Spleen (tissue), 11 donors: ENCODE results near the gene TNPO3. TPM values are rescaled to one million over a fixed set of nuclear protein-coding genes. Genes with fewer than 3 reads are reported as not detected.

Source experiments
- DNase-seq: peaks from one replicate; pipeline ENCODE4 v3.0.0-alpha.2; 2020
- H3K27ac ChIP-seq, 8 donors: fragments of 200-600 bp; sonication (generic) in 7 of 8; 1 replicate in 4 of 8; 2 replicates in 4 of 8; pipeline versions ENCODE4 v1.5.0 to v1.8.0; 2016 to 2021; ENCODE audit warnings: inconsistent platforms in 4 of 8, mild to moderate bottlenecking in 4 of 8, moderate library complexity in 1 of 8
- H3K27me3 ChIP-seq, 7 donors: fragments of 200-600 bp; sonication (generic) in 6 of 7; replicated peaks in 1 of 7; 1 replicate in 4 of 7; 2 replicates in 3 of 7; pipeline versions ENCODE4 v1.5.0 to v1.8.0; 2016 to 2021; ENCODE audit warnings: inconsistent platforms in 3 of 7, mild to moderate bottlenecking in 1 of 7
- H3K36me3 ChIP-seq, 6 donors: fragments of 200-600 bp; sonication (generic) in 5 of 6; 1 replicate in 4 of 6; 2 replicates in 2 of 6; pipeline versions ENCODE4 v1.5.0 to v1.8.0; 2016 to 2021; ENCODE audit warnings: inconsistent platforms in 2 of 6
- H3K4me1 ChIP-seq, 6 donors: fragments of 200-600 bp; sonication (generic) in 5 of 6; 1 replicate in 3 of 6; 2 replicates in 3 of 6; pipeline versions ENCODE4 v1.5.0 to v1.8.0; 2016 to 2021; ENCODE audit warnings: inconsistent platforms in 3 of 6
- H3K4me3 ChIP-seq, 8 donors: fragments of 200-600 bp; sonication (generic) in 7 of 8; 1 replicate in 4 of 8; 2 replicates in 4 of 8; pipeline versions ENCODE4 v1.5.0 to v1.8.0; 2016 to 2021; ENCODE audit warnings: inconsistent platforms in 4 of 8, mild to moderate bottlenecking in 4 of 8, moderate library complexity in 2 of 8
- H3K9me3 ChIP-seq, 8 donors: fragments of 200-600 bp; sonication (generic) in 7 of 8; 1 replicate in 4 of 8; 2 replicates in 4 of 8; pipeline versions ENCODE4 v1.5.0 to v1.8.0; 2016 to 2021; ENCODE audit warnings: inconsistent platforms in 4 of 8
- POLR2A ChIP-seq, 3 donors: fragments of 450-650 bp; IDR thresholded peaks; one replicate each; pipeline ENCODE4 v1.5.1; 2017; ENCODE audit warnings: antibody characterized with exemption in 3 of 3, mild to moderate bottlenecking in 1 of 3
- POLR2AphosphoS5 ChIP-seq, 3 donors: sonication (generic); formaldehyde crosslinking; IDR thresholded peaks; one replicate each; pipeline ENCODE4 v1.5.1; 2017; ENCODE audit warnings: antibody characterized with exemption in 3 of 3
- WGBS, 5 donors: extraction: QIAGEN DNeasy Blood & Tissue Kit in 3 of 5; methylation state at CpG; one replicate each; pipeline versions ENCODE4 v1.1.5 to v1.1.7; 2013 to 2018; 5-methylcytosine and 5-hydroxymethylcytosine counted together
- intact Hi-C: fragments of 100-400 bp; cut with DNase I; formaldehyde crosslinking; loops from one replicate; pipeline ENCODE4 v1.15.0; 2023; ENCODE audit warnings: low total_unique reads
- polyA plus RNA-seq, 3 donors: library from polyadenylated mRNA; stranded (reverse); fragments of 200-250 nt; gene quantifications; one replicate each; pipeline ENCODE4 v1.2.1, GENCODE V29; 2013
- total RNA-seq, 7 donors: library from RNA; depleted of rRNA in 3 of 7; stranded (reverse); fragments of >200 nt in 3 of 7; fragmentation: NEBNext Ultra II Directional in 4 of 7; extraction: Animal tissue kit (Norgen Biotek cat#: 25700) in 4 of 7; gene quantifications; one replicate each; pipeline versions ENCODE4 v1.1.0 to v1.2.1, GENCODE V29; 2016 to 2021
- TF ChIP-seq, protein P1 (sequence below), 11 experiments: fragments of 200-600 bp in 7 of 11; fragments of 450-650 bp in 4 of 11; sonication (generic) in 4 of 11; IDR thresholded peaks in 8 of 11; conservative IDR thresholded peaks in 3 of 11; 1 replicate in 7 of 11; 2 replicates in 4 of 11; pipeline versions ENCODE4 v1.4.0 to v1.8.0; 2016 to 2021; ENCODE audit warnings: antibody characterized with exemption in 11 of 11, inconsistent platforms in 4 of 11, mild to moderate bottlenecking in 1 of 11
- donor health status: healthy with polysubstance abuse.
- donor health status: DM: no; HTN: no; CAD: no; lungs with moderate emphysema.
- donor health status: DM: no; HTN: no; CAD: no.
- donor health status: Bipolar disorder and iron deficiency.
- donor health status: healthy.
- donor health status: DM: no; HTN: no; CAD: no.
- donor health status: DM: yes; HTN: yes; CAD: no.

Gene TNPO3
- total and polyA plus RNA-seq, 10 donors = 11.2 to 49.0 (median 35.1) TPM

DNA sequence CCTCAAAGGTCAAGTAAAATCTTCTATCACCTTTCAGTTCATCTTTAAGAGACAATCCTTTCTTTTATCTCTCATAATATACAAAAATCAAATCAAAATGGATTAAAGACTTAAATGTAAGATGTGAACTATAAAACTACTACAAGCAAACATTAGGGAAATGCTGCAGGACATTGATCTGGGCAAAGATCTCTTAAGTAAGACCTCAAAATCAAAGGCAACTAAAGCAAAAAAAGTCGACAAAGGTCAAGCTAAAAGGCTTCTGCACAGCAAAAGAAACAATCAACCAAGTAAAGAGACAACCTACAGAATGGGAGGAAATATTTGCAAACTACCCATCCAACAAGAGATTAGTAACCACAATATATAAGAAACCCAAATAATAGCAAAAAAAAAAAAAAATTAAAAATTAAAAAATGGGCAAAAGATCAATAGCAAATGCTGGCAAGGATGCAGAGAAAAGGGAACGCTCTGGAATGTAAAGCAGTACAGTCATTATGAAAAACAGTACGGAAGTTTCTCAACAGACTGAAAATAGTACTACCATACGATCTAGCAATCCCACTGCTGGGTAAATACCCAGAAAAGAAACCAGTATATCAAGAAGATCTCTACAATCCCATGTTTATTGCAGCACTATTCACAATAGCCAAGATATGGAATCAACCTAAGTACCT, 41.7 kb downstream of the TNPO3 start:
- Histone ChIP-seq H3K27ac (peak overlapping the region in 4 of 8 donors; percentile 25 to 56 (median 29)), H3K4me1 (peaks cover 0 to 71% (median 24%) of the 10 kb centered on the region in 6 donors), H3K27me3 (no peaks in the 10 kb centered on the region), H3K36me3 (peaks cover 0 to 97% (median 45%) of the 10 kb centered on the region in 6 donors), H3K4me3 (no peak overlapping the region), H3K9me3 (no peaks in the 10 kb centered on the region)
- intact Hi-C loops = no loop called here
- WGBS, 5 donors = 50 to 74% (median 60%) methylated on average over 4 of the region's 4 CpGs
- TF ChIP-seq, protein P1, sequence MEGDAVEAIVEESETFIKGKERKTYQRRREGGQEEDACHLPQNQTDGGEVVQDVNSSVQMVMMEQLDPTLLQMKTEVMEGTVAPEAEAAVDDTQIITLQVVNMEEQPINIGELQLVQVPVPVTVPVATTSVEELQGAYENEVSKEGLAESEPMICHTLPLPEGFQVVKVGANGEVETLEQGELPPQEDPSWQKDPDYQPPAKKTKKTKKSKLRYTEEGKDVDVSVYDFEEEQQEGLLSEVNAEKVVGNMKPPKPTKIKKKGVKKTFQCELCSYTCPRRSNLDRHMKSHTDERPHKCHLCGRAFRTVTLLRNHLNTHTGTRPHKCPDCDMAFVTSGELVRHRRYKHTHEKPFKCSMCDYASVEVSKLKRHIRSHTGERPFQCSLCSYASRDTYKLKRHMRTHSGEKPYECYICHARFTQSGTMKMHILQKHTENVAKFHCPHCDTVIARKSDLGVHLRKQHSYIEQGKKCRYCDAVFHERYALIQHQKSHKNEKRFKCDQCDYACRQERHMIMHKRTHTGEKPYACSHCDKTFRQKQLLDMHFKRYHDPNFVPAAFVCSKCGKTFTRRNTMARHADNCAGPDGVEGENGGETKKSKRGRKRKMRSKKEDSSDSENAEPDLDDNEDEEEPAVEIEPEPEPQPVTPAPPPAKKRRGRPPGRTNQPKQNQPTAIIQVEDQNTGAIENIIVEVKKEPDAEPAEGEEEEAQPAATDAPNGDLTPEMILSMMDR (IDR thresholded peaks at IDR 0.05 in 8 of 11, conservative IDR thresholded peaks at IDR 0.05 in 3 of 11) = no peak
- TF ChIP-seq POLR2A (IDR thresholded peaks at IDR 0.05) = no peak
- TF ChIP-seq POLR2AphosphoS5 (IDR thresholded peaks at IDR 0.05) = no peak
- no peak for DNase-seq

DNA sequence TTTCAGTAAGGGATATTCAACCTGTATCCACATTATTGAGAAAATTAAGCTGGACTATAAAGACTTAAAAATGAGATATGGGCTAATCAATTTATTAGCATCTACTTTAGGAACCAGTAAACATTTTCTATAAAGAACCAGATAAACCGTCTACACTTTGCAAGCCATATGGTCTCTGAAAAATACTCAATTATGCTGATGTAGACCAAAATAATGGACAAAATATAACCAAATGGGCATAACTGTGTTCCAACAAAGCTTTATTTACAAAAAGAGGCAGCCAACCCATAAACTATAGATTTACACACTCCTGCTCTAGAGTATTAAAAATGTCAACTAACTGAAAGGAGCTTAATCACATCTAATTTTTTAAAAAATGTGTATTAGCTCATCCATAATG, 42.3 kb downstream of the TNPO3 start:
- H3K9me3 ChIP-seq = no peaks in the 10 kb centered on the region
- no peaks in the 10 kb centered on the region for H3K27me3 ChIP-seq
- no peak for DNase-seq
- H3K4me1 ChIP-seq = peaks cover 0 to 73% (median 24%) of the 10 kb centered on the region in 6 donors
- H3K4me3 ChIP-seq = no peak overlapping the region
- 95 to 98% (median 97%) methylated on average over 1 of the region's 1 CpG for WGBS, 5 donors
- peak overlapping the region in 1 of 8 donors; percentile 56 for H3K27ac ChIP-seq
- H3K36me3 ChIP-seq = peaks cover 0 to 98% (median 46%) of the 10 kb centered on the region in 6 donors
- intact Hi-C loops = no loop called here
- TF ChIP-seq POLR2A (IDR thresholded peaks at IDR 0.05) (no peak), POLR2AphosphoS5 (IDR thresholded peaks at IDR 0.05) (no peak)
- TF ChIP-seq, protein P1 (IDR thresholded peaks at IDR 0.05 in 8 of 11, conservative IDR thresholded peaks at IDR 0.05 in 3 of 11) = no peak

DNA sequence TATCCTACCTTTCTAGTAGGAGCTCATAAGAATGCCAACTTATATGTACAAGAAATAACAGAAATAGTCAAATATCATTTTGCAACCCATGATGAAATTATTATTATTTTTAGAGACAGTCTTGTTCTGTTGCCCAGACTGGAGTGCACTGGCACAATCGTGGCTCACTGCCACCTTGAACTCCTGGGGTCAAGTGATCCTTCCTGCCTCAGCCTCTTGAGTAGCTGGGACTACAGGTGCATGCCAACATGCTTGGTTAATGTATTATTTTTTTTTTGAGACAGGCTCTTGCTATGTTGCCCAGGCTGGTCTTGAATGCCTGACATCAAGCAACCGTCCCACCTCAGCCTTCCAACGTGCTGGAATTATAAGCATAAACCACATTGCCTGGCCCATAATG, 44.8 kb downstream of the TNPO3 start:
- Histone ChIP-seq H3K4me3 (no peak overlapping the region), H3K27ac (no peak overlapping the region), H3K4me1 (peaks cover 0 to 64% (median 24%) of the 10 kb centered on the region in 6 donors), H3K9me3 (no peaks in the 10 kb centered on the region), H3K27me3 (no peaks in the 10 kb centered on the region), H3K36me3 (peaks cover 0 to 98% (median 40%) of the 10 kb centered on the region in 6 donors)
- 73 to 79% (median 77%) methylated on average over 3 of the region's 3 CpGs for WGBS, 5 donors
- DNase-seq = no peak
- no peak for TF ChIP-seq POLR2AphosphoS5 (IDR thresholded peaks at IDR 0.05)
- TF ChIP-seq, protein P1 (IDR thresholded peaks at IDR 0.05 in 8 of 11, conservative IDR thresholded peaks at IDR 0.05 in 3 of 11) = no peak
- no peak for TF ChIP-seq POLR2A (IDR thresholded peaks at IDR 0.05)
- intact Hi-C loops = no loop called here

DNA sequence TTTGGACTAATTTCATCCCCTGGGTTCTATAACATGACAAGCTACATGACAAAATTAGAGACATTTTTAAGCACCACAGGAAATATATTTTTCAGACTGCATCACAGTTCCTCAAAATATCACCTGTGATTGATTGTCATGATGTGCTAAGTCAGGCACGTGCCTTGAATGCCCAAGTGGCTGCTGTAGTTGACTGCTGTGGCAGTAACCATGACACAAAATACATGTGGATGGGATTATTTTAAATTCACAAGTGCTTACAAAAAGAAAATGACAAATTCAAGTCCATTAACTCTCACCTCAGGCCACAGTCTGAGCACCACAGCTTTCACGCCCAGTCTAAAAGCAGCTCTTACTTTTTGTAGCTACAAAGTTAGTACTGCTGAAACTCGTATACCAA, 45.5 kb downstream of the TNPO3 start:
- WGBS, 5 donors = 62 to 70% (median 63%) methylated on average over 3 of the region's 3 CpGs
- Histone ChIP-seq H3K27me3 (no peaks in the 10 kb centered on the region), H3K9me3 (no peaks in the 10 kb centered on the region), H3K27ac (no peak overlapping the region), H3K4me1 (peaks cover 0 to 58% (median 24%) of the 10 kb centered on the region in 6 donors), H3K4me3 (no peak overlapping the region), H3K36me3 (peaks cover 0 to 98% (median 37%) of the 10 kb centered on the region in 6 donors)
- no peak for DNase-seq
- intact Hi-C loops = no loop called here
- TF ChIP-seq, protein P1 (IDR thresholded peaks at IDR 0.05 in 8 of 11, conservative IDR thresholded peaks at IDR 0.05 in 3 of 11) = no peak
- no peak for TF ChIP-seq POLR2A (IDR thresholded peaks at IDR 0.05)
- TF ChIP-seq POLR2AphosphoS5 (IDR thresholded peaks at IDR 0.05) = no peak
